ENCODE data around the gene ST3GAL5.

GRCh38 chr2:85854166-85854509, 34.7 kb downstream of the ST3GAL5 start:
- TF ChIP-seq CTCF (IDR thresholded peaks at IDR 0.05) (no peak), POLR2AphosphoS5 (IDR thresholded peaks at IDR 0.05) (no peak)
